Upper lobe of left lung (tissue), 4 donors: ENCODE measurements around the gene ADAMTSL3.

Source experiments
- EP300 ChIP-seq, 4 donors: sonication (generic); formaldehyde crosslinking; IDR thresholded peaks; one replicate each; pipeline ENCODE4 v1.5.1; 2017; ENCODE audit warnings: antibody characterized with exemption in 4 of 4, control low read depth in 2 of 4
- POLR2A ChIP-seq, 4 donors: fragments of 450-650 bp; IDR thresholded peaks; one replicate each; pipeline ENCODE4 v1.5.1; 2016 to 2017; ENCODE audit warnings: antibody characterized with exemption in 4 of 4, mild to moderate bottlenecking in 2 of 4
- POLR2AphosphoS5 ChIP-seq, 2 donors: sonication (generic); formaldehyde crosslinking; IDR thresholded peaks; one replicate each; pipeline ENCODE4 v1.5.1; 2017; ENCODE audit warnings: antibody characterized with exemption in 2 of 2
- TF ChIP-seq, protein P1 (sequence below), 6 experiments: fragments of 450-650 bp in 4 of 6; fragments of 200-600 bp in 2 of 6; sonication (generic) in 2 of 6; IDR thresholded peaks; one replicate each; pipeline ENCODE4 v1.5.1; 2016 to 2019; ENCODE audit warnings: antibody characterized with exemption in 6 of 6

DNA sequence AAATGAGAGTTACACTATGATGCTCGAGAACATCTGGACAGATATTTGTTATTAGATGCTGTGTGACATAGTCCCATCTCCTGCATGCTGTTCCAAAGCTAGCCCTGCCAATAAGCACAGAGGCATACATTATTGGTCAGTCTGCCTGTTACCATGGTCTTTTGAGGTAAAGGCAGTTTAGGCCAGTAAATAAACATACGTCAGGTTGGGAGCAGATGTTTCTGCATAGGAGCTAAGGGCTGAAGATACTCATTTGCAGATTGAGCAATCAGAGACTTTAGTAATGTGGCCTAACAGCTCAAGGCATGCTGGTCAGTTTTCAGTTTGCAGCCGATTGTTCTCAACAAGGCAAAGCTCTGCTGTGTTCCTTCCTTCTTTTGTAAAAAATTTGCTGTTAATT, 192.9 kb downstream of the ADAMTSL3 start:
- TF ChIP-seq, protein P1, sequence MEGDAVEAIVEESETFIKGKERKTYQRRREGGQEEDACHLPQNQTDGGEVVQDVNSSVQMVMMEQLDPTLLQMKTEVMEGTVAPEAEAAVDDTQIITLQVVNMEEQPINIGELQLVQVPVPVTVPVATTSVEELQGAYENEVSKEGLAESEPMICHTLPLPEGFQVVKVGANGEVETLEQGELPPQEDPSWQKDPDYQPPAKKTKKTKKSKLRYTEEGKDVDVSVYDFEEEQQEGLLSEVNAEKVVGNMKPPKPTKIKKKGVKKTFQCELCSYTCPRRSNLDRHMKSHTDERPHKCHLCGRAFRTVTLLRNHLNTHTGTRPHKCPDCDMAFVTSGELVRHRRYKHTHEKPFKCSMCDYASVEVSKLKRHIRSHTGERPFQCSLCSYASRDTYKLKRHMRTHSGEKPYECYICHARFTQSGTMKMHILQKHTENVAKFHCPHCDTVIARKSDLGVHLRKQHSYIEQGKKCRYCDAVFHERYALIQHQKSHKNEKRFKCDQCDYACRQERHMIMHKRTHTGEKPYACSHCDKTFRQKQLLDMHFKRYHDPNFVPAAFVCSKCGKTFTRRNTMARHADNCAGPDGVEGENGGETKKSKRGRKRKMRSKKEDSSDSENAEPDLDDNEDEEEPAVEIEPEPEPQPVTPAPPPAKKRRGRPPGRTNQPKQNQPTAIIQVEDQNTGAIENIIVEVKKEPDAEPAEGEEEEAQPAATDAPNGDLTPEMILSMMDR (IDR thresholded peaks at IDR 0.05) = no peak
- no peak for TF ChIP-seq POLR2A (IDR thresholded peaks at IDR 0.05)
- TF ChIP-seq EP300 (IDR thresholded peaks at IDR 0.05) = no peak
- no peak for TF ChIP-seq POLR2AphosphoS5 (IDR thresholded peaks at IDR 0.05)
